M059J (cell line): ENCODE data around the gene MLPH. TPM values are rescaled to one million over a fixed set of nuclear protein-coding genes. Genes with fewer than 3 reads are reported as not detected.
"Not testable (repeated sequence)": the region's sequence is repeated elsewhere in the genome, so short reads cannot be mapped to it uniquely, and the experiment has no call there.

Source experiments
- DNase-seq: peaks from one replicate; pipeline ENCODE4 v3.0.0-alpha.2; 2012; ENCODE audit warnings: low read depth
- total RNA-seq: library from RNA; depleted of rRNA; stranded (reverse); fragments of >200 nt; shearing (Covaris generic); gene quantifications from 2 replicates; pipeline ENCODE4 v1.2.3, GENCODE V29; 2014

Gene MLPH
- total RNA-seq, 1 experiment from 2014 or later: 68.8 TPM

- no peak for DNase-seq
These were observed 96.6 kb downstream of the MLPH start for GRCh38 chr2:237583385-237584295.

- DNase-seq: no peak
These were observed 98.7 kb downstream of the MLPH start for GRCh38 chr2:237585590-237586221.

- DNase-seq: no peak
These were observed 101.1 kb downstream of the MLPH start for GRCh38 chr2:237588044-237588696.

- DNase-seq: peak; percentile 61
These were observed 103.5 kb downstream of the MLPH start, which contains the start of gene RAB17 for GRCh38 chr2:237590272-237591140. RAB17 (minus strand) TSS chr2:237590734; CDS start chr2:237586154, 4,580 bp downstream.

- no peak for DNase-seq
These were observed 104.3 kb downstream of the MLPH start for GRCh38 chr2:237591141-237591881.

- DNase-seq: no peak
These were observed 105.5 kb downstream of the MLPH start for GRCh38 chr2:237592425-237592980.

- no peak for DNase-seq
These were observed 106.0 kb downstream of the MLPH start for GRCh38 chr2:237593036-237593435.

GRCh38 chr2:237593596-237594320 lies 106.7 kb downstream of the MLPH start:
- no peak for DNase-seq

GRCh38 chr2:237594514-237594871 lies 107.4 kb downstream of the MLPH start:
- peak; percentile 40 for DNase-seq

GRCh38 chr2:237595829-237596519 lies 108.9 kb downstream of the MLPH start:
- not testable (repeated sequence) for DNase-seq

- DNase-seq: no peak
These were observed 109.6 kb downstream of the MLPH start for GRCh38 chr2:237596520-237597195.

- DNase-seq: no peak
These were observed 110.4 kb downstream of the MLPH start for GRCh38 chr2:237597196-237598145.

- no peak for DNase-seq
These were observed 111.6 kb downstream of the MLPH start for GRCh38 chr2:237598468-237599208.

- no peak for DNase-seq
These were observed 112.5 kb downstream of the MLPH start for GRCh38 chr2:237599465-237600110.

- DNase-seq: peak; percentile 29
These were observed 113.3 kb downstream of the MLPH start for GRCh38 chr2:237600205-237600846.
